NCI-H82 treated with DMSO at 0.1 percent for 48 hours (cell line): ENCODE data around the gene ITGB1.
"Not testable (repeated sequence)": the region's sequence is repeated elsewhere in the genome, so short reads cannot be mapped to it uniquely, and the experiment has no call there.

Experiments
- DNase-seq: peaks from one replicate; lab custom pipeline; 2025; ENCODE audit not compliant: unreplicated experiment; lab: John Stamatoyannopoulos, UW

The ITGB1 gene

DNA sequence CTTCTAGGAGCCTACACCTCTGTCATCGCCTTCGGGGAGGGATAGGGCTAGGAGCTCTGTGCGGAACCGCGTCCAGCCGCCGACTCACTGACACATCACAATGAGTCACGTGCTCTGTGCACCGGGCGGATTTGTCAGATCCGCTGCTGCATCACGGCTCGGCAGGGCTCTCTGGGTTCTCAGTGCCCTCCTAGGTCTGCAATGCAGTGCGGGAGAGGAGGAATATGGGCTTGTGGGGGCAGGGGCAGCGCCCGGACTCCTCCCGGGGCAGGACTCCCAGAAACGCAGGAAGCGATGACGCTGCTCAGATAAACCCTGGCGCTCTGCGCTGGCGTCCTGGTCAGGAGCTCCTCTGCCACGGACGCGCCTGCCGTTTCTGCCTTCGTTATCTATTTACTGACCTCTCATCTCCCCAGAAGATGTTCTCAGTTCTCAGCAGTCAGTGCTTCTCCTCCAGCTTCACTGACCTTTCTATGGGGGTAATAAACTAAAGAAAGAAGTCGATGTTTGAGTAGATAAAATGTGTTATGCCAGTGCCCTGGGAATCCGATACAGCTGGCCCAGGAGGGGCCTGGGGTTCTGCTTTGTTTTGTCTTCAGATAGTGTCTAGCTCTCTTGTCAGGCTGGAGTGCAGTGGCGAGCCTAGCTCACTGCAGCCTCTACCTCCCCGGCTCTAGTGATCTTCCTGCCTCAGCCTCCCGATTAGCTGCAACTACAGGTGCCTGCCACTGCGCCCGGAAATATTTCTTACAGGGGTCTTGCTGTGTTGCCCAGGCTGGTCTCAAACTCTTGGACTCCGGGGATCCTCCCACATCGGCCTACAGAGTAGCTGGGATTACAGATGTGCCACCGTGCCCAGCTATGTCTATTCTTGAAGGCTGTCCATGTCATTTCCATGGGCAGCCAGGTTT, 22.8 kb upstream of the ITGB1 start:
- DNase-seq, result peak; percentile 29

DNA sequence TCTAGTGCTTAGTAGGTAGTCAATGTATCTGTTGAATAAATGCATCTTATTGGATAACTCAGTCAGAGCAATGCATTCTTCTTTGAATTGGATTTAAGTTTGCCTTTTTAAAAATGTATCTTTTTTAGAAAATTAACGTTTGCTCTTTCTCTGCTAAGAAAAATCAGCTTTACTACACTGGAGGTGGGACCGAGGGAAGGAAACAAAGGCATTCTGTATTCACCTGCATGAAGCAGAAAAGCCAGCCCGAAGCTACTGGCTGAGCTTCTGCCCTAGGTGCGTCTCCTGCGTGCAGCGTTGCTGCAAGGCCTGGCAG, 22.2 kb upstream of the ITGB1 start:
- no peak for DNase-seq

DNA sequence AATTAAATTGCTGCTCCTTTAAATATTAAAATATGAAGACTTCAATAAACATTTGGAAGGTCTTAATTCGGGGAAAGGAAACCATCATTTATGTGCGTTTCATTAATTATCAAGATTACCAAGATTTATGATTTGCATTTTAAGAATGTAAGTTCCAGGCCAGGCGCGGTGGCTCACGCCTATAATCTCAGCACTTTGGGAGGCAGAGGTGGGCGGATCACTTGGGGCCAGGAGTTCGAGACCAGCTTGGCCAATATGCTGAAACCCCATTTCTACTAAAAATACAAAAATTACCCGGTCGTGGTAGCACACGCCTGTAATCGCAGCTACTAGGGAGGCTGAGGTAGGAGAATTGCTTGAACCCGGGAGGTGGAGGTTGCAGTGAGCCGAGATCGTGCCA, 21.7 kb upstream of the ITGB1 start:
- DNase-seq, result not testable (repeated sequence)

DNA sequence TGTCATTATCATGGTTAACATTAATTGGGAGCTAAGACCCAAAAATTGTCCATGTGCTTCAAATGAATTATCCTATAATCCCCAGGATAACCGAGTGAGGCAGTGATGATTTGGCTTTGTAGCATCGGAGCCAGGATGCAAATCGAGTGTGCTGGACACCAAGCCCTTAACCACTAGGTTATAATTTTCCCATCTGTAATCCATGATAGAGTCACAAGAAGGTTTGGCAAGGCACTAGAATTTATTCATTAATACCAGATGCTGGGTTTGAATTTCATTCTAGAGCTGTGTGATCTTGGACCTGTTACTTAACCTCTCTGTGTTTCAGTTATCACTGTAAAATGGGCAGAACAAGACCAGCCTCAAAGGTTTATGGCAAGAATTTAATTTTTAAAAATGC, 21.0 kb upstream of the ITGB1 start:
- no peak for DNase-seq

DNA sequence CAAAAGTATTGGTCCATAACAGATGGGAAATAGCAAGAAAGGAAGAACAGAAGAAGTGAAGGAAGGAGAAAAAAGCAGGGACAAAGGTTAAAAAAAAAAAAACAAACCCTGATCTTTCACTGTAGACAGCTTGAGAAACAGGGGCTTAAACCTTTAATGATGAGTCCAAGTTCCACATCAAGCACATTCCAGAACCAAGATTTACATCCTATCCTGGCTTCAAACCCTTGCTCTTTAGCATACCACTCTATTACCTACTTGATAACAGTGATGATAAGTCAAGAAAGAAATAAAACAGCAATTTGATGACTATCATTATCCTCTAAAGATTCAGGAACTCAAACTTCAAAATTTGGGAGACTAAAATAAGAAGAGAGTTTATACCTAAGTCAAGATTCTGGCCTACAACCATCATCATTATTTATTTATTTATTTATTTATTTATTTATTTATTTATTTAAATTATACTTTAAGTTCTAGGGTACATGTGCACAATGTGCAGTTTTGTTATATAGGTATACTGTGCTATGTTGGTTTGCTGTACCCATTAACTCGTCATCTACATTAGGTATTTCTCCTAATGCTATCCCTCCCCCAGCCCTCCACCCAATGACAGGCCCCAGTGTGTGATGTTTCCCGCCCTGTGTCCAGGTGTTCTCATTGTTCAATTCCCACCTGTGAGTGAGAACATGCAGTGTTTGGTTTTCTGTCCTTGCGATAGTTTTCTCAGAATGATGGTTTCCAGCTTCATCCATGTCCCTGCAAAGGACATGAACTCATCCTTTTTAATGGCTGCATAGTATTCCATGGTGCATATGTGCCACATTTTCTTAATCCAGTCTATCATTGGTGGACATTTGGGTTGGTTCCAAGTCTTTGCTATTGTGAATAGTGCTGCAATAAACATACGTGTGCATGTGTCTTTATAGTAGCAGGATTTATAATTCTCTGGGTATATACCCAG, 20.1 kb upstream of the ITGB1 start:
- DNase-seq, result not testable (repeated sequence)

DNA sequence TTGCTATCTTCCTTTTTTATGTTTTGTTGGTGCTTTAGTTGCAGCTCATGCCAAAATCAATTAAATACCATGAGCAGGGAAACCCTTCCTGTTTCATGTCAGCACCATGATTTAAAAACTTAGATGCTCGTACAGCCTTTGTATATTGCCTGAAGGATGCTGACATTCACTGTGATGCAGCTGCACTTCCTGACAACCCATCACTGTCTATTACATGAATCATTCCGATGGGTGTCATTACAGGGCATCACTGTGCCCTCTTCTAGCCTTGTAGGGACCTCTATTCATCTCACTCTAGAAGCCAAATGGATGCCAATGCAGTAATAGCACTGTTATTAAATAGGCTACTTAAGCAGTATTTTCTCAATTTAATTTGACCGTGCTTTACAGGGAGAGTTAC, 18.3 kb upstream of the ITGB1 start:
- DNase-seq, result no peak

DNA sequence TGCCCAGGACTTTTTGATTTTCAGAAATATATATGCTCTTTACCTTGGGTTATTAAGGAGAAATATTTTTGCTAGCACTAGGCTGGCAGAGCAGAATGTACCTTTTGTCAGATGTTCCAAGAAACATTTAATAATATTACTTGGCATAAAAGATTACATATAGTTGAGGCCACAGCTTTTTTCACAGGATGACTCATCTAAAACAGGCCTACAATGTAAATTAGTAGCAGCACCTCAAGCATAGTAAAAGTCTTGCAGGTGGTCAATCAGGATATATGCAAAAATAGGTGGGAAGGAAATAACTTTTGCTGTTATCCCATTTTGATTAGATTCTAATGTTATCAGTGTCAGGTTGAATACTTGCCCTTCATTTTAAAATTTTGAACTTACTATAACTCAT, 14.9 kb upstream of the ITGB1 start:
- no peak for DNase-seq

DNA sequence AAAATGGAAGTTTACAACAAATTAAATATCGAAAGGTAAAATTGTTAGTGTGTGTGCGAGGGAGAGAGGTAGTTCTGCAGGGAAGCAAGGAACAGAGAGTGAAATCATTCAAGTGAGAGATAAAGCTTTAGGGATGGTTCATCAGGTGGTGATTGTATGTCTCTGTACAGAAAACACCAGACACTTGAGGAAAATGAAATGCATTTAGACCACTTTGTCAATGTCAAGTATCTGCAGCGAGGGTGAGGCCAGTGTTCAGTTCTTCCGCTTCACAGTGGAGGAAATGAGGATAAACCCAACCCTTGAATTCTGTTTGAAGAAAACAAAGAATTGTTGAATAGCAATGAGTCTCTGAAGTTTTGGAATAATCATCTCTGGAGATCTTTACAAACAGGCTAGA, 14.4 kb upstream of the ITGB1 start:
- no peak for DNase-seq

DNA sequence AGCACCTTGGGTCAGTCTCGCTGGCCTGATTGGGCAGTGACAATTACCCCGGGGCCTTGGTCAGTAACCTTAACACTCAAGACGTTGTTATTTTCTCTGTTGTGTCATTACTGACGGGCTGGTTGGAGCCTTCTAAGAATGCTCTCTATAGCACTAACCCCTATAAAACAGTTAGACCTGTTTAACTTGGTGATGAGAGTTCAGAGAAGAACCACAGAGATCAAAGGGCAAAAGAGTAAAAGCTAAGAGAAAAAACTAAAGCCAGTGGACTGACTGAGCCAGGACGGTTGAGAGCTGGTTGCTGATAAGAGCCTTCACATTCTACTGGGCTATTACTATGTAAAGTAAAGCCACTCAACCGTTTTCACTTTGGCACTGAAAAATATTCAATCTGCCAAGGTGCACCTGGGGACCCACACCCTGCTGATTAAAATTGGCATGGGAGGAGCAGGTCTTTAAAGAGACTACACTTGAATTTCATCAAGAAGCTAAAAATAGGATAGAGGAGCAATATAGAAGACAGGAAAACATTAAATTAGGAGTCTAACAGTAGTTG, 13.6 kb upstream of the ITGB1 start:
- no peak for DNase-seq

DNA sequence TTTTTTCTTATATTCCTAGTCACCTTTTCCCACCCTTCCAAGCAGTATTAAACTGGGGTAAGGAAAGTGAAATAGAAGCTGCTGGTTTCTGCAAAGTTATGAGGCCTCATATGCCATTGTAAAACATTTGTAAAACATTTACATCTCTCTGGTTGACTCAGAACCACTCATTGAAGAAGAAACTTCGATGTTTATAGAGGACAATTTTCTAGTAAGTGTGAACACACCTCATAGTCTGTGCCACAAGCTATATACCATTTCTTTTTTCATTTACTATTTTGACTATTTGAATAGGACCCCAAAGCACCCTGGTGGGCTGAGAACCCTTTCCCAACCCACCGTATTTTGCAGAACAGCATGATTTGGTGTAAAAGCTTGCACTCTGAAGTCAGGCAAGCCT, 12.9 kb upstream of the ITGB1 start:
- DNase-seq, result no peak

DNA sequence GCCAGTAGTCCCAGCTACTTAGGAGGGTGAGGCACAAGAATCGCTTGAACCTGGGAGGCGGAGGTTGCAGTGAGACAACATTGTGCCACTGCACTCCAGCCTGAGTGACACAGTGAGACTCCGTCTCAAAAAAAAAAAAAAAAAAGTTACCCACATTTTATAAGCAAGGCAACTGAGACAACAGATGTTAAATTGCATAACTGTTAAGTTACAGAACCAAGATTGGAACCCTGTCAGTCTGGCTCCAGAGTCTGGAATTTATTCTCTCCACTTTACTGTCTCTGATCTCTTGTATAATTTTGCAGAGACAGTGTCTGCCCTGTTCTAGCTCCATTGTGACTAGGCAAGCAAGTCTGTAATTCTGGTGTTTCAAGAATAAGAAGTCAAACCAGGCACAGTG, 6.2 kb upstream of the ITGB1 start:
- DNase-seq, result no peak

DNA sequence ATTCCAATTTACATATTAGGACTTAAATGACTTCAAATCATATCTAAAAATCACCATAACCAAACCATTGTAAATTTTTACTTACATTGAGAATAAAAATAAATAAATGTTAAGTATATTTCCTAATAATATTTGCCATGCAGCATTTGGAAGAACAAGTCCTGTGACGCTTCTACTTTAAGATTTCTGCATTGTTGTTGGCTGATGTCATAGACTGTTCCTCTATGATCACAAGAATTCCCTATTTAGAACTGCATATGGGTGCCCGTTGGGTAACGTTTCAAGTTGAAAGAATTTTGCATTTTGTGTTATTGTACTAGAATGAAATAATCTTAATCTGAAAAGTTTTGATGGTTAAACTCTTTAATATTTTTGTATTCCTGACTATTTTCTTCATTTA, 5.1 kb upstream of the ITGB1 start:
- no peak for DNase-seq

DNA sequence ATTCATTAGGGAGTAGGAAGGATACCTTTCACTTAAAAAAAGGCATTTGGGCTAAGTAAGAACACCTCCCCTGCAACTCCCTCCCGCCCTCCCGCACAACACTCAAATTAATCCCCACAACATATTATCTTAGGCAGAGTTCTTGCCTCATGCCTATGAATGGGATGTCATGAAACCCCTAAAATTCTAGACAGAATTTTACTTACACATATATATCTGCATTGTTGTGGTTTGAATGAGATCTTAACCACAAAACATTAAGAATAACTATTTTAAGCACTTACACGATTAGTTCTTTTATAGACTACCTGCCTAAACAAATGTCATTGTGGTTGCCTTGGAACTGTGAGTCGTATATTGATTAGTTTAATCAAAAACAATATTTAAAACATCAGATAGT, 4.5 kb upstream of the ITGB1 start:
- DNase-seq, result no peak

DNA sequence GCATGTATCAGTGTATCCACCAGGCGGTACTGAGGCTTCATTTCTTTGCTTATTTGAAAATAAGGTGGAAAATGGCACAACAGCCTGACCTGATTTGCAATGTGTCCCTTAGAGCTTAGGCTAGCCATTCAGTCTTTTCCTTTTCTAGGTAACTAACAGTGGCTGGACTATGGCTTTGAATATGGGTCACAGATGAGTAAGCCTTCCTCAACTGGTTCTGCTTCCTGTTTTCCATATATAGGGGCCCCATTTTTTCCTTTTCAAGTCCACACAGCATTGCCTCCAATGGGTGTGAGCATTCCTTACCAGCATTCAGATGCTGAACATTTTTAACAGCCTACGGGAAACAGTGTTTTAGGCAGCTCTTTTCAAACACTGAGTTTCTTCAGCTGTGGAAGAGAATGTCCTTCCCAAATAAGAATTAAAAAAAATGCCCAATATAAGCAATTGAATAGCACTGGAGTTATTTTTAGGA, 3.9 kb upstream of the ITGB1 start:
- DNase-seq, result no peak

DNA sequence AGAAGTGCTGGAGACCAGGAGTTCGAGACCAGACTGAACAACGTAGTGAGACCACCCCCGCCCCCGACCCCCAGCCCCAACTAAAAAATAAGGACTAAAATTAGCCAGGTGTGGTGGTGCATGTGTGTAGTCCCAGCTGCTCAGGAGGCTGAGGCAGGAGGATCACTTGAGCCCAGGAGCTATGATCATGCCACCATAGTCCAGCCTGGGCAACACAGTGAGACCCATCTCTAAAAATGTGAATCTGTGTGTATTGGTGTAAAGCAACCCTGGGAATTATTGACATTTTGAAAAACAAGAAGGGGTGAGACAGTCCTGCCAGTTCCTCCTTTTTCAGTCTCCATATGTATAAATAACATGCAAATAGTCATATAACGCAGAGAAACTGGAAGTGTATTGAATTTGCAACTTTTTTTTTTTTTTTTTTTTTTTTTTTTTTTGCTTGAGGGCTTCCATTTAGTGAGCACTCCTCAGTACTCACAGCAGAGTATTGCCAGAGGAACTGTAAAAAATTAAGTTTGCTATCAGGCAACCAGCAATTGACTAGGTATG, 3.4 kb upstream of the ITGB1 start:
- no peak for DNase-seq

DNA sequence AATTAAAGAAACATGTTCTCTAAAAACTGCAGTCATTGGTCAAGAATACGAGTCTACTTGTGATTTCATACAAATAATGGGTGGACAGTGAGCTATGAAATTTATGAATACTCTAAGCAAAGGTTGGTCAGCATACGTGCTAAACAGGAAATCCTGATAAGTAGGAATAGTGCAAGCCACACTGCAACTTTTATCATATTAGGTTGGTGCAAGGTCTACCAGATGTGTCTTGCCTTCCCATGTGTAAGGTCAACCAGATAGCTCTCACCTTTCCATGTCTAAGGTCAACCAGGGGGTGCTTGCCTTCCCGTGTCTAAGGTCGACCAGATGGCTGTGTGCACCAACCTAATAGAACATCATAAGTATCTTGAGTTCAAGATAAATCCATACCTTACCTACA, 2.0 kb upstream of the ITGB1 start:
- DNase-seq, result no peak

DNA sequence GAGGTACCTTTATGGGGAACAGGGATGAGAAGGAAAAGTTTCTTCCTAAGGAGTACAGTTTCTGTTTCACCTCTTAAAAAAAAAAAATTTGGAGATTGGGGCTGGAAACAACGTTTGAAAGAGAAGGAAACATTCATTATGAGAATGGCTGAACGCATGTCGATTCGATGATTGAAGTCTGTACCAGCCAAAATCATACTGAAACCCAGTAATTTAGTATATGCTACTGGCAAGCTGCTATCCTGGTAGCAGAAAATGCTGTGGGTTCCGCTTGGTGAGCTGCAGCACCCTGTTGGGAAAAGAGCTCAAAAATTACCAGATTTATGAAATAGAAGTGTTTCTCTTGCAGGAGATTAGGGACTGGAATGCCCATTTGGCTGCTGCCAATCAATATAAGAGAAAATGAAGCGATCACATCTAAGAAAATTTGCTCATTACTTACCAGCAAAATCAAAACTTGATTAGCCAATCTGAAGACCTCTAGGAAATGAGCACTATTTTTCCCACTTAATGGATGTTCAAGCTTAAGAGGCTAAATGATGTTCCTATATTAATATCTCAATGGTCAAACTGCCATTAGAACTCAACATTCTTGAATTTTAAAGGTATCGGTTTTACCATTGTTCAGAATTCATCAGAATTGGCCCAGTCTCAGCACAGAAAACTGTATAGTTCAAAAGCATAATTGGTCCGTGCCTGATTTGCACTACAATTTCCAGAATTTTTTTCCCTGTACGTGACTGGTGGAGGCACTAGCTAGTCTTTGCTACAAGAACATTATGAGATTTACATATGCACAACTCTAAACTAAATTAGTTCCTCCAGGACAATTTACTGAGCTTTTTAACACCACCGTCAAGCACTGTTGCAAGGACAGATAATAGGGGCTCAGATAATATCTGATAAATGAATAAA, 1.2 kb upstream of the ITGB1 start:
- no peak for DNase-seq

DNA sequence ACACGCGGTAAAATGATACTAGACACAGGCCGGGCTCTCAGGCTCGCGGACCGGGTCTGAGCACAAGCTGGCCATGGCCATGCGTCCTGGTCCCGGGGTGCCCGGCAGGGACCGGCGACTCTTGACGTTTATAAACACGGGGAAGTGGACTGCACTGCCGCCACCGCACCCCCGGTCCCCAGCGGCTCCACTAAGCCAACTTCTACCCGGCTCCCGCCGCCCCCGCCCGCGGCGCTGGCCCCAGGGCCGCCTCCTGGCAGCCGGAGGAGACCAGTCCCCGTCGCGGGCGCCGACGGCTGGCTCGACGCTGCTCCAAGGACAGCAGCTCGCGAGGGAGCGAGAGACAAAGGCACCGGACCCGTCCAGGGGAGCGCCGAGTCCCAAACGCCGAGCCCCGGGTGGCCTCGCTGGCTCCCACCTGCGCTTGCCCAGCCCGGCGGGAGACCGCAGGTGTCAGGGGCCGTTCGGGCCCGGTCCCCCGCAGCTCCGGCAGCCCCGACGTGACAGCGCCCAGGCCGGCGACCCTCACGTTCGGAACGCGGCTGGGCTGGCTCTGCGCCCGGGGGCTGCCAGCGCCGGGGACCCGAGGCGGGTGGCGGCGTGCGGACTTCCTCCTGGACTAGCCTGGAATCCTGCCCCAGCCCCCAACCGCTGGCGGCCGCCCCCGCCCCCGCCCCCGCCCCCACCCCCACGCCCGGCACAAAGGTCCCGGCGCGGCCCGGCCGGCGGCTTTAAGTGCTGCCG, 517 bp downstream of the ITGB1 start:
- no peak for DNase-seq

DNA sequence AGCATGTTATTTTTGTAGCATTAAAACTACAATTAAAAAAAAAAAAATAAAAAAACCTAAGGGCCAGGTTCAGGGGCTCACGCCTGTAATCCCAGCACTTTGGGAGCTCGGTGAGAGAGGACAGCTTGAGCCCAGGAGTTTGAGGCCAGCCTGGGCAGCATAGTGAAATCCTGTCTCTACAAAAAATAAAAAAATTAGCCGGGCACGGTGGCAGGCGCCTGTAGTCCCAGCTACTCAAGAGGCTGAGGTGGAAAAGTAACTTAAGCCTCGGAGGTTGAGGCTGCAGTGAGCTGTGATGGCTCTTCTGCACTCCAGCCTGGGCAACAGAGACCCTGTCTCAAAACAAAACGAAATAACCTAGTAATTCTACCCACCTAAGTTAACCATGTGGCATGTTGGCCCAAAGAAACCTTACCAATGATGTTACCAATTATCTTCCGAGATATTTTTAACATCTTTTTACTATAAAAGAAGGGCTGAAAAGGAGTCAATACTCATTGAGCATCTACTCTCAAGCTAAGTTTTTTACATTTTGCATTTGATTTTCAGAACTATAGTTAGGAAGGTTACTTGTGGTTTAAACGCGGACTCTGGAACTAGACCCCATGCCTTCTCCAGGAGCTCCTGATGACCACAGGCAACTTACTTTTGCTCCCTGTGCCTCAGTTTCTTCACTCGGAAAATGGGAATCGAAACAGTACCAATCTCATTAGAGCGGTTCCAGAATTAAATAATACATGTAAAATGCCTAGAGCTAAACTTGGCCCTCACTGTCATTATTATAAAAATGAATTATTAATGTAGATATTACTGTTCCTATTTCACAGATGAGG, 1.4 kb downstream of the ITGB1 start:
- no peak for DNase-seq
